ENCODE data around the gene GTF2A1.

GRCh38 chr14:81177225-81177624 is 43.5 kb downstream of the GTF2A1 start:
- no peak for TF ChIP-seq CTCF (IDR thresholded peaks at IDR 0.05)
- no peak for TF ChIP-seq POLR2A (IDR thresholded peaks at IDR 0.05)
